ENCODE data around the gene EXOSC5. TPM values are rescaled to one million over a fixed set of nuclear protein-coding genes. Genes with fewer than 3 reads are reported as not detected.

EXOSC5 gene
- total and polyA plus RNA-seq, 10 of the 15 experiments (the other 5 are each of a cell fraction or from before 2014, with no cell fraction given) = 15.8 to 123 (median 52.7) TPM

GRCh38 chr19:41411968-41412265, 14.8 kb upstream of the EXOSC5 start:
- CTCF ChIA-PET = no interaction called here
- RAD21 ChIA-PET (ENCODE audit: unreplicated experiment) = no interaction called here
- POLR2A ChIA-PET = no interaction called here
- peaks cover 18% of the 10 kb centered on the region for H3K4me1 ChIP-seq (ENCODE audit: control insufficient read depth, insufficient read depth, low read length)
- in situ Hi-C loops (cut with MboI) (no loop called here), intact Hi-C loops (cut with micrococcal nuclease; ENCODE audit: unreplicated experiment) (no loop called here)
- no peak overlapping the region for H3K4me2 ChIP-seq (ENCODE audit: control insufficient read depth, insufficient read depth)
- no TSS peak for BruUV-seq (replicated peaks)
- H4K20me1 ChIP-seq (ENCODE audit: control insufficient read depth, insufficient read depth) = no peaks in the 10 kb centered on the region
- no peak overlapping the region for H2AFZ ChIP-seq (ENCODE audit: control insufficient read depth, low read depth, low read length)
- no peaks in the 10 kb centered on the region for H3K9me3 ChIP-seq (replicated peaks; ENCODE audit: control insufficient read depth, insufficient read depth, low read length)
- H3K4me3 ChIP-seq = no peak overlapping the region
- no peak overlapping the region for H3K9ac ChIP-seq (ENCODE audit: control insufficient read depth, insufficient read depth, low read length)
- H3K36me3 ChIP-seq (ENCODE audit: control insufficient read depth in 2 of 2, insufficient read depth in 2 of 2, low read length in 1 of 2) = peaks cover 0 to 3% of the 10 kb centered on the region in 2 experiments; a peak in 3 of 4 replicates
- no peak for FAIRE-seq
- DNase-seq (ENCODE audit: low read depth, low spot score) = no peak
- H3K27me3 ChIP-seq (replicated peaks in 1 of 2; ENCODE audit: control insufficient read depth in 2 of 2, insufficient read depth in 2 of 2, low read length in 1 of 2) = no peaks in the 10 kb centered on the region
- ATAC-seq = no peak
- H3K27ac ChIP-seq (ENCODE audit: control insufficient read depth, insufficient read depth) = no peak overlapping the region
- TF ChIP-seq RCOR1 (conservative IDR thresholded peaks at IDR 0.05; ENCODE audit: low read depth, low read length) (no peak), YY1 (IDR thresholded peaks at IDR 0.05; ENCODE audit: low read depth, low read length) (no peak), HDGF (IDR thresholded peaks at IDR 0.05) (no peak), ASH2L (IDR thresholded peaks at IDR 0.05; ENCODE audit: borderline replicate concordance, low read depth) (no peak), RB1 (IDR thresholded peaks at IDR 0.05; ENCODE audit: borderline replicate concordance) (no peak), CEBPB (IDR thresholded peaks at IDR 0.05; ENCODE audit: borderline replicate concordance in 1 of 2, low read depth in 2 of 2, low read length in 2 of 2) (no peak), HSF1 (IDR thresholded peaks at IDR 0.05; ENCODE audit: low read depth, low read length) (no peak), MYB (IDR thresholded peaks at IDR 0.05; ENCODE audit: borderline replicate concordance, low read depth, low read length) (no peak), EZH2 (IDR thresholded peaks at IDR 0.05; ENCODE audit: borderline replicate concordance, control insufficient read depth, low read depth, low read length) (no peak), RELB (IDR thresholded peaks at IDR 0.05; ENCODE audit: low read depth) (no peak), GATAD2B (conservative IDR thresholded peaks at IDR 0.05; ENCODE audit: low read depth) (no peak), RBBP5 (conservative IDR thresholded peaks at IDR 0.05) (no peak), EED (IDR thresholded peaks at IDR 0.05; ENCODE audit: low read depth) (no peak), SIX5 (IDR thresholded peaks at IDR 0.05; ENCODE audit: low read depth, low read length, severe bottlenecking) (no peak), POU2F2 (IDR thresholded peaks at IDR 0.05; ENCODE audit: borderline replicate concordance, low read depth, low read length) (no peak), SIN3A (IDR thresholded peaks at IDR 0.05; ENCODE audit: low read depth, low read length) (no peak), ZZZ3 (IDR thresholded peaks at IDR 0.05; ENCODE audit: control insufficient read depth, insufficient read length, low read depth) (no peak), ZSCAN29 (IDR thresholded peaks at IDR 0.05) (no peak), SREBF2 (IDR thresholded peaks at IDR 0.05; ENCODE audit: low read length) (no peak)
- TF ChIP-seq, protein P1, sequence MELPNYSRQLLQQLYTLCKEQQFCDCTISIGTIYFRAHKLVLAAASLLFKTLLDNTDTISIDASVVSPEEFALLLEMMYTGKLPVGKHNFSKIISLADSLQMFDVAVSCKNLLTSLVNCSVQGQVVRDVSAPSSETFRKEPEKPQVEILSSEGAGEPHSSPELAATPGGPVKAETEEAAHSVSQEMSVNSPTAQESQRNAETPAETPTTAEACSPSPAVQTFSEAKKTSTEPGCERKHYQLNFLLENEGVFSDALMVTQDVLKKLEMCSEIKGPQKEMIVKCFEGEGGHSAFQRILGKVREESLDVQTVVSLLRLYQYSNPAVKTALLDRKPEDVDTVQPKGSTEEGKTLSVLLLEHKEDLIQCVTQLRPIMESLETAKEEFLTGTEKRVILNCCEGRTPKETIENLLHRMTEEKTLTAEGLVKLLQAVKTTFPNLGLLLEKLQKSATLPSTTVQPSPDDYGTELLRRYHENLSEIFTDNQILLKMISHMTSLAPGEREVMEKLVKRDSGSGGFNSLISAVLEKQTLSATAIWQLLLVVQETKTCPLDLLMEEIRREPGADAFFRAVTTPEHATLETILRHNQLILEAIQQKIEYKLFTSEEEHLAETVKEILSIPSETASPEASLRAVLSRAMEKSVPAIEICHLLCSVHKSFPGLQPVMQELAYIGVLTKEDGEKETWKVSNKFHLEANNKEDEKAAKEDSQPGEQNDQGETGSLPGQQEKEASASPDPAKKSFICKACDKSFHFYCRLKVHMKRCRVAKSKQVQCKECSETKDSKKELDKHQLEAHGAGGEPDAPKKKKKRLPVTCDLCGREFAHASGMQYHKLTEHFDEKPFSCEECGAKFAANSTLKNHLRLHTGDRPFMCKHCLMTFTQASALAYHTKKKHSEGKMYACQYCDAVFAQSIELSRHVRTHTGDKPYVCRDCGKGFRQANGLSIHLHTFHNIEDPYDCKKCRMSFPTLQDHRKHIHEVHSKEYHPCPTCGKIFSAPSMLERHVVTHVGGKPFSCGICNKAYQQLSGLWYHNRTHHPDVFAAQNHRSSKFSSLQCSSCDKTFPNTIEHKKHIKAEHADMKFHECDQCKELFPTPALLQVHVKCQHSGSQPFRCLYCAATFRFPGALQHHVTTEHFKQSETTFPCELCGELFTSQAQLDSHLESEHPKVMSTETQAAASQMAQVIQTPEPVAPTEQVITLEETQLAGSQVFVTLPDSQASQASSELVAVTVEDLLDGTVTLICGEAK (IDR thresholded peaks at IDR 0.05; ENCODE audit: borderline replicate concordance) = no peak
- H3K79me2 ChIP-seq (ENCODE audit: control insufficient read depth, insufficient read depth, low read length) = peaks cover 5% of the 10 kb centered on the region
- 74% methylated on average over 11 of the region's 11 CpGs for whole genome bisulfite sequencing (ENCODE audit: insufficient coverage, insufficient replicate concordance, low lambda C conversion rate, missing lambda C conversion rate)
- SMC1A ChIA-PET (ENCODE audit: uncharacterized antibody, unreplicated experiment) = no interaction called here

All from GM12878 (cell line).